Natural killer cell (primary cell): ENCODE data around the gene MRPS35. TPM values are rescaled to one million over a fixed set of nuclear protein-coding genes. Genes with fewer than 3 reads are reported as not detected.

Experiments used
- ATAC-seq, 3 donors: fragments of 150-1000 bp in 2 of 3; fragments of 200-7000 bp in 1 of 3; cut with Tn5 transposase; 1 replicate in 1 of 3; 2 replicates in 2 of 3; pipeline ENCODE4 v1.10.0; 2021; ENCODE audit warnings: mild to moderate bottlenecking in 2 of 3, moderate library complexity in 2 of 3
- DNase-seq, 2 donors: peaks; one replicate each; pipeline versions ENCODE4 v3.0.0 to v3.0.0-alpha.2; 2013 to 2021; ENCODE audit warnings: mixed read lengths in 1 of 2
- H3K27ac ChIP-seq: one replicate; pipeline ENCODE4 v1.5.1; 2013; ENCODE audit warnings: mild to moderate bottlenecking, low read length
- H3K27me3 ChIP-seq: one replicate; pipeline ENCODE4 v1.6.1; 2013; ENCODE audit warnings: low read length; ENCODE audit not compliant: control insufficient read depth, insufficient read depth
- H3K36me3 ChIP-seq: one replicate; pipeline ENCODE4 v1.6.1; 2013; ENCODE audit warnings: low read length; ENCODE audit not compliant: control insufficient read depth, insufficient read depth
- H3K4me1 ChIP-seq: one replicate; pipeline ENCODE4 v1.6.1; 2013; ENCODE audit warnings: low read length; ENCODE audit not compliant: control insufficient read depth, insufficient read depth
- H3K4me3 ChIP-seq: one replicate; pipeline ENCODE4 v1.5.1; 2013; ENCODE audit warnings: low read length
- H3K9me3 ChIP-seq: one replicate; pipeline ENCODE4 v1.6.1; 2013; ENCODE audit warnings: low read length; ENCODE audit not compliant: control insufficient read depth, insufficient read depth
- H3K27ac Mint-ChIP-seq, 2 donors: one replicate each; pipeline ENCODE4 v1.8.0; 2022; ENCODE audit warnings: mild to moderate bottlenecking in 2 of 2, mixed read lengths in 2 of 2, moderate library complexity in 1 of 2
- H3K27me3 Mint-ChIP-seq, 2 donors: one replicate each; pipeline ENCODE4 v1.8.0; 2022; ENCODE audit warnings: low read depth in 2 of 2, mixed read lengths in 2 of 2
- H3K36me3 Mint-ChIP-seq: one replicate; pipeline ENCODE4 v1.8.0; 2022; ENCODE audit warnings: mixed read lengths
- H3K4me1 Mint-ChIP-seq, 2 donors: one replicate each; pipeline ENCODE4 v1.8.0; 2022; ENCODE audit warnings: mixed read lengths in 2 of 2
- H3K4me3 Mint-ChIP-seq: one replicate; pipeline ENCODE4 v1.8.0; 2022; ENCODE audit warnings: mild to moderate bottlenecking, moderate library complexity, mixed read lengths
- H3K9me3 Mint-ChIP-seq, 2 donors: one replicate each; pipeline ENCODE4 v1.8.0; 2022; ENCODE audit warnings: mixed read lengths in 2 of 2
- WGBS: methylation state at CpG from one replicate; pipeline ENCODE4 v1.1.7; 2013; ENCODE audit warnings: missing lambda C conversion rate; ENCODE audit not compliant: insufficient coverage; 5-methylcytosine and 5-hydroxymethylcytosine counted together
- intact Hi-C: fragments of 100-400 bp; cut with micrococcal nuclease; formaldehyde crosslinking; loops from one replicate; pipeline ENCODE4 v1.14.2; 2022
- total RNA-seq, 4 donors: library from RNA; stranded (reverse); fragments of 120-200 nt in 1 of 4; gene quantifications; one replicate each; pipeline versions ENCODE4 v1.2.3 to v1.2.4, GENCODE V29; 2013 to 2022
- TF ChIP-seq, protein P1 (sequence below): fragments of 200-600 bp; IDR thresholded peaks from one replicate; pipeline ENCODE4 v1.8.0; 2022; ENCODE audit warnings: antibody characterized with exemption

MRPS35 gene
- total RNA-seq, 3 donors from 2014 or later (not counting 1 experiment from before 2014, with no cell fraction given) = 16.7 to 20.5 (median 18.6) TPM

DNA sequence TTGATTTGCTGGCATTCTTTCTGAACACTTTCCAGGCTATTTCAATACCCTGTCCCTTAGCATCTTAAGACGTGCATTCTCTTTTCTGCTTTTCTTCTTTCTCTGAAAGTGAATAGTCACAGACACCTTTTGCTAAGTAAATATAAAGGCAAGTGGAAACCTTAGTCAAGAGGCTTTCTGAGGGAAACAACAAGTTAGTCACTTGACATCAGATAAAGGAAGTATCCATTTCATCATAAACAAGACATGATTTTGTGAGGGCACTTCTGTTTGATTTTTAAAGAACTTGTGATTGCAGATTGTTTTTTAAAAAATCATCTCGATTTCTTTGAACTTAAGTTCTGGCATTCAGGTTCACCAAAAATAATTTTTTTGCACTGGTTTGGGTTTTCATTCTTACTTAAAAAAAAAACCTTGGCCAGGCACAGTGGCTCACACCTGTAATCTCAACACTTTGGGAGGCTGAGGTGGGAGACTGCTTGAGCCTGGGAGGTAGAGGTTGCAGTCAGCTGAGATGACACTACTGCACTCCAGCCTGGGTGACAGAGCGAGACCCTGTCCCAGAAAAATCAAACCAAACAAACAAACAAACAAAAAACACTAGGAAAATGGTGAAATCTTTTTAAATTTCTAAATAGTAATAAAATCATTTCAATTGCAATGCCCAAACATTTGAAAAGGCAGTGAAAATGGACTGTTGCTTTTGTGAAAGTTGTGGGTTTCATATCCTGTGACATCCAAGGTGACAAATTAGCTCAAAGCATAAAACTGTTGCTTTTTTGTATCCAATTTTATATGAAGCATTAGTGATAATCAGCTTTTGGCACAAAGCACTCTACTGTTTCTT lies 61.1 kb downstream of the MRPS35 start:
- TF ChIP-seq, protein P1, sequence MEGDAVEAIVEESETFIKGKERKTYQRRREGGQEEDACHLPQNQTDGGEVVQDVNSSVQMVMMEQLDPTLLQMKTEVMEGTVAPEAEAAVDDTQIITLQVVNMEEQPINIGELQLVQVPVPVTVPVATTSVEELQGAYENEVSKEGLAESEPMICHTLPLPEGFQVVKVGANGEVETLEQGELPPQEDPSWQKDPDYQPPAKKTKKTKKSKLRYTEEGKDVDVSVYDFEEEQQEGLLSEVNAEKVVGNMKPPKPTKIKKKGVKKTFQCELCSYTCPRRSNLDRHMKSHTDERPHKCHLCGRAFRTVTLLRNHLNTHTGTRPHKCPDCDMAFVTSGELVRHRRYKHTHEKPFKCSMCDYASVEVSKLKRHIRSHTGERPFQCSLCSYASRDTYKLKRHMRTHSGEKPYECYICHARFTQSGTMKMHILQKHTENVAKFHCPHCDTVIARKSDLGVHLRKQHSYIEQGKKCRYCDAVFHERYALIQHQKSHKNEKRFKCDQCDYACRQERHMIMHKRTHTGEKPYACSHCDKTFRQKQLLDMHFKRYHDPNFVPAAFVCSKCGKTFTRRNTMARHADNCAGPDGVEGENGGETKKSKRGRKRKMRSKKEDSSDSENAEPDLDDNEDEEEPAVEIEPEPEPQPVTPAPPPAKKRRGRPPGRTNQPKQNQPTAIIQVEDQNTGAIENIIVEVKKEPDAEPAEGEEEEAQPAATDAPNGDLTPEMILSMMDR = no peak
- 88% methylated on average over 2 of the region's 3 CpGs for WGBS
- H3K4me1 Mint-ChIP-seq = no peaks in the 10 kb centered on the region
- no peaks in the 10 kb centered on the region for H3K27me3 ChIP-seq
- H3K27ac ChIP-seq = no peak overlapping the region
- H3K36me3 Mint-ChIP-seq = no peaks in the 10 kb centered on the region
- H3K9me3 ChIP-seq = no peaks in the 10 kb centered on the region
- no peak overlapping the region for H3K4me3 ChIP-seq
- no peaks in the 10 kb centered on the region for H3K9me3 Mint-ChIP-seq
- no peak overlapping the region for H3K4me3 Mint-ChIP-seq
- intact Hi-C loops = no loop called here
- no peak overlapping the region for H3K27ac Mint-ChIP-seq
- H3K27me3 Mint-ChIP-seq = no peaks in the 10 kb centered on the region
- no peaks in the 10 kb centered on the region for H3K36me3 ChIP-seq
- DNase-seq = no peak
- no peaks in the 10 kb centered on the region for H3K4me1 ChIP-seq
- ATAC-seq = no peak

DNA sequence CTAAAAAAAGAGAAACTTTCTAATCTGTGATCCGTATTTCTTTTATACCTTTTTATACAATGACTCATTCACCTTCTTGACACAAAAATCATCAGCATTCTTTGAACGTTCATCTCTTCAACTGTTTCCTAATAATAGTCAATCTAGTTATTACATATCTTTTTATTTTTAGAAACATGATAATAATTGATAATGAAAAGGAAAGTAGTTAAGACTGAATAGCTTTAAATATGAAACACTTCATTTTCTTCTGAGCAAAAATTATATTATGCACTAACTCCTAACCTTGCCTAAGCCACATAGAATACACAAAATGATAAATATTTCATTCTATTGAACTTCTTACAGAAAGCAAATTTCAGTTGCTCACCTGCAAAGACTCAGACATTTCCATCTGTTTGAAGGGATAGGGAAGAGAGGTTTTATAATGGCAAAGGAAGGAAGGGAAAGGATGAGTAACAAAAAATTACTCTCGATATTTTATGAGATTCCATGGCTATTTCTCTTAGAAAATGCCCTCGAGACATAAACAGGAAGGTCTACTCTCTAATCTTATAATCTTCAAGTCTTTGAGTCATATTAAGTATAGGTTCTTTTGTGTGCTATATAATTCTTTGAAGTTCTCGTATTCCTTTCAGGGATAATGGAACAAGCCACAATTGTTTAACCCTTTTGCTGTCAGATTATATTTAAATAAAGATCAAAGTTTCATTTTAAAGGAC lies 61.9 kb downstream of the MRPS35 start:
- intact Hi-C loops = no loop called here
- no peaks in the 10 kb centered on the region for H3K36me3 Mint-ChIP-seq
- TF ChIP-seq, protein P1 = no peak
- Histone ChIP-seq H3K4me3 (no peak overlapping the region), H3K9me3 (no peaks in the 10 kb centered on the region), H3K27ac (no peak overlapping the region), H3K27me3 (no peaks in the 10 kb centered on the region), H3K36me3 (no peaks in the 10 kb centered on the region), H3K4me1 (no peaks in the 10 kb centered on the region)
- ATAC-seq (no peak), DNase-seq (no peak)
- WGBS = no CpG with 5 or more reads among the region's 5 CpGs
- H3K27me3 Mint-ChIP-seq = no peaks in the 10 kb centered on the region
- no peaks in the 10 kb centered on the region for H3K9me3 Mint-ChIP-seq
- no peak overlapping the region for H3K4me3 Mint-ChIP-seq
- no peak overlapping the region for H3K27ac Mint-ChIP-seq
- H3K4me1 Mint-ChIP-seq = no peaks in the 10 kb centered on the region

GRCh38 chr12:27777141-27777540 lies 66.5 kb downstream of the MRPS35 start:
- Histone ChIP-seq H3K27me3 (no peaks in the 10 kb centered on the region), H3K9me3 (no peaks in the 10 kb centered on the region), H3K36me3 (no peaks in the 10 kb centered on the region), H3K27ac (no peak overlapping the region), H3K4me1 (peaks cover 20% of the 10 kb centered on the region), H3K4me3 (no peak overlapping the region)
- H3K27ac Mint-ChIP-seq = no peak overlapping the region
- H3K4me3 Mint-ChIP-seq = no peak overlapping the region
- no peaks in the 10 kb centered on the region for H3K27me3 Mint-ChIP-seq
- WGBS = 94% methylated on average over 5 of the region's 5 CpGs
- TF ChIP-seq, protein P1 = no peak
- no peaks in the 10 kb centered on the region for H3K9me3 Mint-ChIP-seq
- H3K4me1 Mint-ChIP-seq = peaks cover 13 to 20% of the 10 kb centered on the region in 2 donors
- ATAC-seq (no peak), DNase-seq (no peak)
- no peaks in the 10 kb centered on the region for H3K36me3 Mint-ChIP-seq
- intact Hi-C loops = no loop called here
